Measurements from ENCODE around the gene SYNE4.
A peak's percentile ranks its signal among the peaks of the same experiment; 100 is the strongest.

Gene SYNE4

GRCh38 chr19:36025541-36025940, 16.9 kb upstream of the SYNE4 start:
- DNase-seq = no peak

GRCh38 chr19:36023432-36023831, 14.8 kb upstream of the SYNE4 start:
- DNase-seq = no peak

GRCh38 chr19:36019061-36019670, 10.6 kb upstream of the SYNE4 start:
- DNase-seq = no peak

GRCh38 chr19:36014012-36014924, 5.7 kb upstream of the SYNE4 start, which contains the start of gene ALKBH6:
Gene ALKBH6 (minus strand): TSS chr19:36014213. CDS start chr19:36013397, 816 bp downstream.
- DNase-seq = peak; percentile 100

- DNase-seq = peak; percentile 65
These were observed 4.8 kb upstream of the SYNE4 start for GRCh38 chr19:36013280-36014011.

GRCh38 chr19:36010402-36010801, 1.8 kb upstream of the SYNE4 start:
- no peak for DNase-seq

- DNase-seq = no peak
These were observed 1.2 kb upstream of the SYNE4 start for GRCh38 chr19:36009633-36010379.

GRCh38 chr19:36009220-36009619, 607 bp upstream of the SYNE4 start:
- DNase-seq = peak; percentile 83

GRCh38 chr19:36006955-36007354, 1.7 kb downstream of the SYNE4 start:
- no peak for DNase-seq

- DNase-seq = no peak
These were observed 5.3 kb downstream of the SYNE4 start for GRCh38 chr19:36003284-36003683.

- DNase-seq = no peak
These were observed 7.0 kb downstream of the SYNE4 start for GRCh38 chr19:36001605-36002004.

- DNase-seq = no peak
These were observed 11.8 kb downstream of the SYNE4 start for GRCh38 chr19:35996777-35997176.

- peak; percentile 98 for DNase-seq
These were observed 13.3 kb downstream of the SYNE4 start, which contains the start of gene SDHAF1 for GRCh38 chr19:35995048-35995993. Gene SDHAF1 (plus strand): TSS chr19:35995188. CDS start chr19:35995275, 87 bp downstream.

GRCh38 chr19:35993923-35994598, 14.6 kb downstream of the SYNE4 start:
- DNase-seq = no peak

- DNase-seq = no peak
These were observed 15.5 kb downstream of the SYNE4 start for GRCh38 chr19:35992907-35993765.

- no peak for DNase-seq
These were observed 16.7 kb downstream of the SYNE4 start for GRCh38 chr19:35991731-35992450.

GRCh38 chr19:35990771-35991730, 17.6 kb downstream of the SYNE4 start:
- DNase-seq = no peak

GRCh38 chr19:35990156-35990555, 18.5 kb downstream of the SYNE4 start:
- no peak for DNase-seq
